ENCODE data around the gene CEACAM16.

Gene CEACAM16

GRCh38 chr19:44744871-44745332, 46.0 kb downstream of the CEACAM16 start:
- TF ChIP-seq GABPA (IDR thresholded peaks at IDR 0.05; ENCODE audit: low read depth) (no peak), SPI1 (IDR thresholded peaks at IDR 0.05; ENCODE audit: borderline replicate concordance, low read depth) (no peak), CTCF (IDR thresholded peaks at IDR 0.05; ENCODE audit: insufficient read depth, low read length) (no peak), POLR2AphosphoS5 (IDR thresholded peaks at IDR 0.05; ENCODE audit: low read depth) (no peak), REST (IDR thresholded peaks at IDR 0.05; ENCODE audit: insufficient replicate concordance, low read depth) (no peak)
- Histone ChIP-seq H3K27me3 (ENCODE audit: insufficient read depth, poor library complexity, severe bottlenecking) (no peaks in the 10 kb centered on the region), H3K27ac (replicated peaks) (no peak overlapping the region), H3K4me3 (replicated peaks; ENCODE audit: insufficient read depth, low read length) (no peak overlapping the region)
- no peak for DNase-seq (ENCODE audit: low read depth in 1 of 2, low spot score in 1 of 2)

- H3K4me3 ChIP-seq (replicated peaks; ENCODE audit: insufficient read depth, low read length): no peak overlapping the region
- TF ChIP-seq GABPA (IDR thresholded peaks at IDR 0.05; ENCODE audit: low read depth) (no peak), CTCF (IDR thresholded peaks at IDR 0.05; ENCODE audit: insufficient read depth, low read length) (no peak), POLR2AphosphoS5 (IDR thresholded peaks at IDR 0.05; ENCODE audit: low read depth) (no peak), REST (IDR thresholded peaks at IDR 0.05; ENCODE audit: insufficient replicate concordance, low read depth) (no peak), SPI1 (IDR thresholded peaks at IDR 0.05; ENCODE audit: borderline replicate concordance, low read depth) (no peak)
- H3K27me3 ChIP-seq (ENCODE audit: insufficient read depth, poor library complexity, severe bottlenecking): no peaks in the 10 kb centered on the region
- H3K27ac ChIP-seq (replicated peaks): no peak overlapping the region
- DNase-seq (ENCODE audit: low read depth in 1 of 2, low spot score in 1 of 2): no peak
Observed at GRCh38 chr19:44745341-44745831, 46.4 kb downstream of the CEACAM16 start.

- Histone ChIP-seq H3K27me3 (ENCODE audit: insufficient read depth, poor library complexity, severe bottlenecking) (no peaks in the 10 kb centered on the region), H3K4me3 (replicated peaks; ENCODE audit: insufficient read depth, low read length) (no peak overlapping the region), H3K27ac (replicated peaks) (no peak overlapping the region)
- TF ChIP-seq CTCF (IDR thresholded peaks at IDR 0.05; ENCODE audit: insufficient read depth, low read length): no peak
- no peak for TF ChIP-seq GABPA (IDR thresholded peaks at IDR 0.05; ENCODE audit: low read depth)
- TF ChIP-seq REST (IDR thresholded peaks at IDR 0.05; ENCODE audit: insufficient replicate concordance, low read depth): no peak
- no peak for DNase-seq (ENCODE audit: low read depth in 1 of 2, low spot score in 1 of 2)
Observed at GRCh38 chr19:44745887-44746600, 47.1 kb downstream of the CEACAM16 start.
